Anterior cingulate cortex (tissue), 58 donors: ENCODE measurements around the gene TMEM14A.

Source experiments
- DNase-seq, 58 donors: peaks; one replicate each; lab custom pipeline; 2025; lab: John Stamatoyannopoulos, UW

TMEM14A gene

GRCh38 chr6:52729576-52729975, 58.7 kb downstream of the TMEM14A start:
- no peak for DNase-seq

- no peak for DNase-seq
Measured at GRCh38 chr6:52731719-52732118, 60.8 kb downstream of the TMEM14A start.

- no peak for DNase-seq
Measured at GRCh38 chr6:52733172-52733571, 62.3 kb downstream of the TMEM14A start.

GRCh38 chr6:52734072-52734471, 63.2 kb downstream of the TMEM14A start:
- DNase-seq = no peak

GRCh38 chr6:52735071-52735470, 64.2 kb downstream of the TMEM14A start:
- no peak for DNase-seq

GRCh38 chr6:52736145-52736544, 65.2 kb downstream of the TMEM14A start:
- DNase-seq = no peak
